HG02571 (cell line): ENCODE results near the gene HOXB5.

Experiments used
- ATAC-seq: cut with Tn5 transposase; IDR thresholded peaks from one replicate; pipeline ENCODE4 v1.9.1; 2021; ENCODE audit warnings: mild to moderate bottlenecking, moderate library complexity; ENCODE audit not compliant: unreplicated experiment

HOXB5 gene

GRCh38 chr17:48593126-48593829 is at the start of gene HOXB5:
Gene HOXB5, minus strand, starts transcription at chr17:48593779. Its CDS starts 97 bp downstream, at chr17:48593682.
- ATAC-seq, result no peak

DNA sequence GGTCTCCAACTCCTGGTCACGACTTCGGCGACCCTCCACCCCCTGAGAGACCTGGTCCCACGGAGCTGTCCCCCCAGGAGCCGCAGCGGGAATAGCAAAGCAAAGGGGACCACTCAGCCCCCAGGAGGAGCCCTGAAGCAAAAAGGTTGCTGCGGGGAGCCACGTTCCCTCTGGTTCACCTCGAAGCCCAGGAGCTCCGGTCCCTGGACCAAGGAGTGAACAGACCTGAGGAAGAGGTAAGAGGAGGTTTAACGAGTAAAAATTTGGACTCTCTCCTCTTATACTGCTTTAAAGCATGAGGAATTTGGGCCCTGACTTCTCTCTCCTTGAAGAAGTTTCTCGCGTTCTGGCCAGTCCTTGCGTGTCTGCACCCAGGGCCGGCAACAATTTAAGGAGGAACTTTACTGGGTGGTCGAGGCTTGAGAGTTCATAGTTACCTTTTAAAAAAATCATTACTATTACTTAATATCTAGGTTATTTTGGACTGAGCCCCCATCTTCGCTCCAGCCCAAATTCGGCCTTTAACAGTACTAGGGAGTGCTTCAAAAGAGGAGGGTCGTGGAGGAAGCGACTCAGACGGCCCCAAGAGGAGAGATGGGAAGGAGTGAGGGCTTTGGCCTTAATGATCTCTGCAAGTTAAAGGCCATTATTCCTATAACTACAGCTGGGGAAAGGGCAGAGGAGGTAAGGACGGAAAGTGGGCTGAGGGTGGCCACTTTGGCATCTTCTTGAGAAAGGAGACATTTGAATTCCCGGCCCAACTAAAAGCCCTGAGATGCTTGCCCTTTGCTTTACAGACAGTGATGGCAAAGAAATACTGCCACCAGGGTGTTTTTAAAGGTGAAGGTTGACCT is 49.5 kb upstream of the HOXB5 start:
- no peak for ATAC-seq

DNA sequence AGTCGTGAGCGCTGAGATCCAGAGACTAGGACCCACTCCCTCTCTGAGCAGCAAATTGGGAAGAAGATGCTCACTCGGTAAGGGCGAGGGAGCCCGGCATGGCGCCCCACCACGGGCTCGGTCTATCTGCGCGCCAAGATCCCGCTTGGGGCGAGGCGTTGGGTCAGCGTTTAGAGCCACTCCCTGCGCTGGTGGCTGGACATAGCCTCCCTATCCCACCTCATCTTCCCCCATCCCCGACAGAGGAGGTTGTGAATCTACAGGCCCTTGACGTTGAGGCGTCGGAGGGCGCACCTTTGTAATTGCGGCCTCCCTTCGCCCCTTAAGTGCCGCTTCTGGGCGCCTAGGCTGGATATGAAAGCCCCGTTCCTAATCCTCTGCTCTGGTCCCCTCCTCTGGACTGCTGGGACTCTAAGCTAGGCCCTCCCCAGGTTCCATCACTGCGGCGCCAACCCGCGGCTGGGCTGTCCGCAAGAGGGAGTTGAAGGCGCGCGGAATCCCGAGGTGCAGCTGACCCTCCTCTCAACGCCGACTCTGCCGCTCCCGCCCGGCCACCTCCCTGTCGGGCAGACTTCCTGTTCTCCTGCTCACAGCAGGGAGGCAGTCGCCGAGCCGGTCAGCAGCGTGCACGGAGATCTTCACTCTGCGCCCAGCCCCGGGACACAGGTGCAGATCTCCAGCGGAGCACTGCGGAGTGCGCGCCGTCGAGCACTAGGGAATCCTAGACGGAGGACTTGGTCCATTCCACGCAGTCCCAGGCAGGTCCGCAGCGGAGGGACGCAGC is 48.7 kb upstream of the HOXB5 start:
- ATAC-seq, result no peak

DNA sequence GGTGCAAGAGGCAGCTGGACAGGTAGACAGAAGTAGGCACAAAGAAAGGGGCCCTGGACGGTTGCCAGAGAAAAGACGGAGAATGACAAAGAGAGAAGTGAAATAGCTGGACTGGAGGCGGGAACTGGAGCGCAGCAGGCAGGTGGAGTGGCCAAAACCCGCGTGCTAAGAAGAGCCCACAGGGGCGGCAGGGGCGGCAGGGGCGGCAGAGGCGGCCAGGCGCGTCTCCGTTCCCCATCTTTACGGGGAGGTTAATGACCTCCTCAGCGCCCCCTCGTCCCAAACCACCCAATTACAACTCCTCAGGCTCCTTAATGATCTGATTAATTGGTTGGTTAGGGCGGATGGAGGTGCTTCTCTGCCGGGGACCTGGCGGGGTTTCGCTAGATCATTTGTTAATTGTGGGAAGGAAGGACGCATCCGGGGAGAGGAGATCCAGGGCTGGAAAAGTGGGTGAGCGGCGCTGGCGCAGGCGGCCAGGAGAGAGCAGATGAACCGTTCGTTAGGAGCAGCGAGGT is 48.0 kb upstream of the HOXB5 start:
- ATAC-seq, result no peak

DNA sequence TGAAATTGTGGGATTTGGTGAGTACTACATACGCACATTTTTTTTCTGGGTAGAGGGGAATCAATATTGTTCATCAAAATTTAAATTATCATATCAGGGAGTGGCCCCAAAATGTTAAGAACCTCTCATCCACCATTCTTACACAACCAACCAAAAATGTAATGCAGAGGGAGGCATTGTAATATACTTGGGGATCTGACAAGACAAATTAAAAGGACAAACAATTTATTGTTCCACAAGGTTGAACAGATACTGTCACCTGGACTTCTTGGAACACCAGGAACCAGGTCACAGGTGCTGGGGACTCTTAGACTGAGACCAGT is 47.2 kb upstream of the HOXB5 start:
- ATAC-seq, result no peak

DNA sequence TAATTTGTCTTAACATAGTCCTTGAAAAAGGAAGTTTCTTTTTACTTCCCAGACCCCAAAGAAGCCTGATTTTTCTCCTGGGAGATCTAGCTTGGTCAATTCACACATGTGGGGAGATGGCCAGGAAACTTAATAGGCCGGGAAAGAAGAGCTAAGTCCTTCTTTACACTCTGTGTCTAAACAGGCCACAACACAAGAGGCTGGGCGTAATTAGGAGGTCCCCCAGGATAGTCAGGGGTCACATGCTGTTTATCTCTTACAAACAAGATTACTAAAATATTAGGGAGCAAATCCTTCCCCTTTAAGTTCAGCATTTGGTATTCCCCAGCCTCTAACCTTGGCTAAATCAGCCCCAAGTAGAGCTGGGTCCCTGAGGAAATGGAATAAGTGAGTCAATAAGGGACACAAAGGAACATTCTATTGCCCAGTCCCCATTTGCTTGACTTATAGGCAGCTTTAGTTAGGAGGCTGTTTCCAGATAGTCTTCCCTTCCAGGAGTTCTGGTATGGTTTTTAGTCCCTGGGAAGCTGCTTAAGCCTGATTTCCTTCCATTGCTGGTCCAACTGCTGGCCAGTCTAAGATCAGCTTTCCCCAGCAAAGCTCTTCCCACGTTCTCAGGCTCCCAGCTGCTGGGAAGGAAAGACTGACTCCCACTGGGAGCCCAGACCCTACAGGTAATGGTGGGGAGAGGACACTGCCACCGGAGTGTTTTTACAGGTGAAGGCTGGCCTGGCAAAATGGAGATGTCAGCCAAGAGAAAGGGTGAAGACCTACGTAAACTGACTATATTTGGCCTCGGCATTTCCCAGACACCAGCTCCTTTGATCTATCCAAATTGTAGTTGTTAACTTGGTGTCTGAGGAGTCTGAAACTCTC is 46.6 kb upstream of the HOXB5 start:
- no peak for ATAC-seq

DNA sequence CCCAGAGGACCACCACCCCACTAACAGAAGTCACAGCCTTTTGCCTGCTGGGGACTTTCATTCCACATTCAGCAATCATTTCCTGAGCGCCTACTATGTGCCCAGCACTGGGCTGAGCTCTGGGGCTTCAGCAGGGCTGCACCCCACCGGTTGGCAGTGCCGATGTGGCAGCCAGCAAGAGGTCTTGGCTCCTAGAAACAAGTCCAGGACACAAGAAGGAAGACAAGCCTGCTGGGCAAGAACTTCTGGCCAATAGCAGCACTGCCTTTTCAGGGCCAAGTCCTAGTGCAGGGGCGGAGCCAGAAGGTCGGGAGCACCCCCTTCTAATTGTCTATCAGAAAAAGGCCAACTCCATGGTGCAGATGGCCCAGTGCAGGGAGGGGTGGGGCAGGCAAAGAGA is 45.6 kb upstream of the HOXB5 start:
- ATAC-seq, result no peak

DNA sequence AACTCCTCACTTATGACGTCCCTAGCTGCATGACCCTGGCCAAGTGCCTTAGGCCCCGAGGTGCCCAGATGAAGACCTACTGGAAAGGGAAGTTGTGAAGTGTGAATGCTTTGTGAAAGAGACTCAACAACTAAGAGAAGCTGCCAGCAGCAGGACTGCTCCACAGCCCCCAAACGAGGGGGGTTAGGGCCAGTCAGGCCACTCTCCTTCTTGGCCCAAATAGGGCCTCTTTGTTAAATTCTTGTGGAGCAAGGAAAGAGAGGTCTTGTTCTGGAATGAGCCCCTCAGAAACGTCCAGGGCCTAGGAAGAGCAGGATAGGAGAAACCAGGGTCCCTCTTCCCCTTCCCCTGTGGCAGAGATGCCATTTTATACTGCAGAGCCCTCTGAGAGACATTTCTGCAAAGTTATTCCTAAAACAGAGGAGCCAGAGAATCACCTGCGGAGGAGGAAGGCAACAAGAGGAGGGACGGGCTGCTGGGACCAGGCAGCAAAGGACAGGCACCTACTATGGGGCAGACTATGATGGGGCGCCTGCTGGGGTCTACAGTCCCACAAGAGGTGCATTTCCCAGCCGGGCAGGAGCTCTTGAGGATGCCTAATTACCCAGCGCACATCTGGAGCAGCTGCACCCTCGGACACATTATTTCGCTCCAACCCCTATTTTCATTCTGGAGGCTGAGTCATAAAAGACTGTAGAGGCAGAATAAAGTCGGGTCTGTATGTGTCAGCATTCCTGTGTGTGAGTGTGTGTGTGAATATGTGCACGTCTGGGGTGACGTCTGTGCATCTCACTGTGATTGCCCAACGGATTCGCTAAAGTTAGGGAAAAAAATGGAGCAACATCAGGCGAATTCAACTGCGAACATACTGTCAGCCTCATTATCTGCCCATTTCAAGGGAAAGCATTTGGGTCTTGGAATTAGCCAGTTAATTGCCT is 44.0 kb upstream of the HOXB5 start:
- no peak for ATAC-seq

GRCh38 chr17:48636177-48637018 is 42.8 kb upstream of the HOXB5 start:
- no peak for ATAC-seq

GRCh38 chr17:48634493-48635208 is 41.1 kb upstream of the HOXB5 start:
- ATAC-seq, result no peak

DNA sequence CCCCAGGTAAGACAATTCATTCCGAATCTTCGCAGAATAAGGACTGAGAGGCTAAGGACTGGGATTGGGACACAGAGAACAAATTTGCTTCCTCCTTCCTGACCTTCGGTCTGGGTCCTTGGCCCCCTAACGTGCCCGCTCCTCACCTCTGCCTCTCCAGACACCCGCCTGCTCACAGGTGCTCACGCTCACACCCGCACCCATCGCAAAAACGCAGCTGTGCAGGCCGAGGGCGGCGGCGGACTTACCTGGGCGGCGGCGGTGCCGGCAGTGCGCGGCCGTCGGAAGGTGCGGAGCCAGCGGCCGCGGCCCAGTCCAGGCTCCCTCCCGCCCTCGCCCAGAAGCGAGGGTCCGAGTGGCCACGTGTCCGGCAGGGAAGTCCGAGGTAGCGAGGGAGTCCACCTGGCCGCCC is 39.7 kb upstream of the HOXB5 start:
- no peak for ATAC-seq

DNA sequence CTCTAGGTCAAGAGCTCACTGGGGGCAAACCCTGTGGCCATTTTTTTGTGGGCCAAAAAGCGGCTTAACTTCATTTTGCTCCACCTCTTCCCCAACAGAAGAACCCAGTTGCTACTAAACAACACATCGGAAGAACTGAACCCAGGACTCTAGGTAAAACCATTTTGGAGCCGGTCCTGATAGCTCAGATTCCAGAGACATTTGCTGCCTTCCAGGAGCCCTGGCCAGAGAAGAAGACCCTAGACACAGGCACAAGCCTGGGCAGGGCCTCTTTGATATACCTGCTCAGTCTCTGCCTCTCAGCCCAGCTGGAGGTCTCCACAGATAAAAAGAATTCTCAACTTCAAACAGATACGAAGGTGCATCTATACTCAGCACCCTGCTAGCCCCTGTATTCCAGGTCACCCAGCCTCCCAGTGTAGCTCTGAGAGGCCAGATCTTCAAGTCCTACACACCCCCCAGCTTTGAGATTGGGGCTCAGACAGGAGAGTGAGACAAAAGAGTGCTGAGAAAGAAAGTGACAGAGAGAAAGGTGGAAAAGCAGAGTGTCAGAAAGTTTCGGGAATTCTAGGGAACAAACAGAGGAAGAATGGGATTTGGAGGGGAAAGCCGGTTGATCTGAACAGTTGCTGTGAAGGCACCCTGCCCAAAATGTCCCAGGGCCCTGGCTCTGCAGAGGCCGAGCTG is 39.1 kb upstream of the HOXB5 start:
- no peak for ATAC-seq

DNA sequence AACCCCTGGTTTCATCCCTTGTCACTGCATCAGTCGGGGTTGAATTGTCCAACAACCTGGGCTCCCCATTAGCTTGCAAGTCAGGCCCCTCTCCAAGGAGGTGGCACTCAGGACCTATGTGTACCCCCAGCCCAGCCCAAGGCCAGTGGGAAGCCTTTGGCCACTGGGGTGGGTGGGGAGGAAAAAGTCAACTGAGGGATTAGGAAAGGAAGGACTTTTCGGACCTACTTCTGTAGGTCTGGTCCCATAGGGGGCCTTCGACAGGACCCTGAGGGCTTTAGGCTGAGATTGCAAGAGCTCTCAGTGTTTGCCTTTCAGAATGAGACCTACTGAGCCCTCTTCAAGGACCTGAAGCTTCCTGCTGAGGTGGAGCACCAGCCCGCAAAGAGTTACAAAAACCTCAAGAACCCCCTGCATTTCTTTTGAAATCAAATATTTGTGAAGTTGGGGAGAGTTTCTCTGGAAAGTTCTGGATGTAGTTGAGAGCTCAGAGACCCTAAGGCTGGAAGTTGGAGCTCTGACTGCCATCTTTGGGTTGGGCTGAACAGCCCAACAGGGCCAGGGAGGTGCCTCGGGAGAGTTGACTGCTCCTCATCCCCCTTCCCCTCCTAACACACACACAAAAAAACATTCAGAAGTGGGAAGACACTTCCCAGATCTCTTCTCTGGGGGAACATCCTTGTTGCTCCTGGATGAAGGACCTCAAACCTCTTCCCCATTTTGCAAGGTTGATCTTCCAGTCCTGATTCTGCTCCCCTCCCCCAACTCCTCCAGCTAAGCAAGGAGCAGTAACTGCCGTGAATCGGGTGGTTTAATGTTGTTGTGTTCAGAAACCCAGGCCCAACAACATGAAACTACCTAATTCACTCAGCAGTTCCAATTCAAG is 38.4 kb upstream of the HOXB5 start:
- no peak for ATAC-seq

- no peak for ATAC-seq
Measured at GRCh38 chr17:48630925-48631692, 37.5 kb upstream of the HOXB5 start.
